Gastrocnemius medialis (tissue), 4 donors: Measurements from ENCODE around the gene NPAS4. TPM values are rescaled to one million over a fixed set of nuclear protein-coding genes. Genes with fewer than 3 reads are reported as not detected.

Source experiments
- ATAC-seq, 2 donors: fragments of 150-250 bp; one replicate each; pipeline ENCODE4 v1.9.1; 2016
- DNase-seq, 2 donors: peaks; one replicate each; pipeline ENCODE4 v3.0.0-alpha.2; 2019
- H3K27ac ChIP-seq, 4 donors: fragments of 200-600 bp; sonication (generic); 1 replicate in 1 of 4; 2 replicates in 3 of 4; pipeline ENCODE4 v1.5.1; 2016 to 2018; ENCODE audit warnings: mild to moderate bottlenecking in 2 of 4, moderate library complexity in 1 of 4
- H3K27me3 ChIP-seq, 3 donors: fragments of 200-600 bp; sonication (generic) in 2 of 3; 1 replicate in 1 of 3; 2 replicates in 2 of 3; pipeline versions ENCODE4 v1.5.1 to v1.6.0; 2016 to 2019; ENCODE audit warnings: mild to moderate bottlenecking in 1 of 3, moderate library complexity in 1 of 3
- H3K36me3 ChIP-seq, 2 donors: fragments of 200-600 bp; sonication (generic) in 1 of 2; one replicate each; pipeline ENCODE4 v1.5.1; 2017 to 2018
- H3K4me1 ChIP-seq, 2 donors: fragments of 200-600 bp; sonication (generic) in 1 of 2; one replicate each; pipeline ENCODE4 v1.5.1; 2016 to 2017; ENCODE audit warnings: mild to moderate bottlenecking in 2 of 2
- H3K4me3 ChIP-seq, 4 donors: fragments of 200-600 bp; sonication (generic) in 3 of 4; 1 replicate in 1 of 4; 2 replicates in 3 of 4; pipeline ENCODE4 v1.5.1; 2016 to 2019; ENCODE audit warnings: mild to moderate bottlenecking in 2 of 4
- H3K9me3 ChIP-seq, 3 donors: fragments of 200-600 bp; sonication (generic) in 2 of 3; 1 replicate in 1 of 3; 2 replicates in 2 of 3; pipeline ENCODE4 v1.5.1; 2016 to 2019
- CTCF ChIP-seq, 5 experiments: fragments of 450-650 bp in 3 of 5; fragments of 200-600 bp in 2 of 5; sonication (generic) in 2 of 5; IDR thresholded peaks in 4 of 5; conservative IDR thresholded peaks in 1 of 5; 1 replicate in 4 of 5; 2 replicates in 1 of 5; pipeline ENCODE4 v1.5.1; 2016 to 2019; ENCODE audit warnings: antibody characterized with exemption in 5 of 5, mild to moderate bottlenecking in 3 of 5, moderate library complexity in 3 of 5
- POLR2A ChIP-seq, 2 donors: fragments of 450-650 bp; IDR thresholded peaks; one replicate each; pipeline ENCODE4 v1.6.1; 2017; ENCODE audit warnings: antibody characterized with exemption in 2 of 2, mild to moderate bottlenecking in 2 of 2, moderate library complexity in 2 of 2
- in situ Hi-C, 4 donors: fragments of 200-750 bp; cut with MboI; loops; one replicate each; pipeline versions ENCODE4 v1.15.0 to v1.8.0; 2017; ENCODE audit warnings: low sequenced_read_pairs in 4 of 4
- intact Hi-C: fragments of 100-400 bp; cut with DNase I; formaldehyde crosslinking; loops from one replicate; pipeline ENCODE4 v1.15.1; 2023; ENCODE audit warnings: low total_unique reads
- total RNA-seq, 4 donors: library from RNA; depleted of rRNA; stranded (reverse); fragments of >200 nt; gene quantifications; one replicate each; pipeline versions ENCODE4 v1.1.0 to v1.2.3, GENCODE V29; 2016

Gene NPAS4
- total RNA-seq, 4 donors from 2014 or later = not detected

- no peaks in the 10 kb centered on the region for H3K27me3 ChIP-seq
- H3K36me3 ChIP-seq = no peaks in the 10 kb centered on the region
- ATAC-seq = no peak
- intact Hi-C loops = no loop called here
- in situ Hi-C loops = no loop called here
- H3K27ac ChIP-seq = no peak overlapping the region
- no peaks in the 10 kb centered on the region for H3K4me1 ChIP-seq
- H3K9me3 ChIP-seq = no peaks in the 10 kb centered on the region
- DNase-seq = no peak
- no peak overlapping the region for H3K4me3 ChIP-seq
- TF ChIP-seq CTCF (IDR thresholded peaks at IDR 0.05 in 4 of 5, conservative IDR thresholded peaks at IDR 0.05 in 1 of 5) (no peak), POLR2A (IDR thresholded peaks at IDR 0.05) (no peak)
Measured at GRCh38 chr11:66448523-66448922, 27.7 kb downstream of the NPAS4 start.

GRCh38 chr11:66450560-66450959 lies 29.7 kb downstream of the NPAS4 start:
- TF ChIP-seq CTCF (IDR thresholded peaks at IDR 0.05 in 4 of 5, conservative IDR thresholded peaks at IDR 0.05 in 1 of 5) = no peak
- no peak for TF ChIP-seq POLR2A (IDR thresholded peaks at IDR 0.05)
- in situ Hi-C loops (no loop called here), intact Hi-C loops (no loop called here)
- DNase-seq = no peak
- no peaks in the 10 kb centered on the region for H3K27me3 ChIP-seq
- no peak overlapping the region for H3K27ac ChIP-seq
- no peaks in the 10 kb centered on the region for H3K4me1 ChIP-seq
- ATAC-seq = no peak
- no peaks in the 10 kb centered on the region for H3K9me3 ChIP-seq
- H3K36me3 ChIP-seq = no peaks in the 10 kb centered on the region
- no peak overlapping the region for H3K4me3 ChIP-seq

GRCh38 chr11:66451663-66452062 lies 30.8 kb downstream of the NPAS4 start:
- in situ Hi-C loops = no loop called here
- Histone ChIP-seq H3K36me3 (no peaks in the 10 kb centered on the region), H3K27ac (no peak overlapping the region), H3K27me3 (no peaks in the 10 kb centered on the region), H3K4me1 (no peaks in the 10 kb centered on the region), H3K4me3 (no peak overlapping the region), H3K9me3 (no peaks in the 10 kb centered on the region)
- no peak for DNase-seq
- TF ChIP-seq POLR2A (IDR thresholded peaks at IDR 0.05) (no peak), CTCF (IDR thresholded peaks at IDR 0.05 in 4 of 5, conservative IDR thresholded peaks at IDR 0.05 in 1 of 5) (no peak)
- ATAC-seq = no peak
- intact Hi-C loops = no loop called here

- no peak for ATAC-seq
- no peak overlapping the region for H3K27ac ChIP-seq
Measured at GRCh38 chr11:66454247-66454646, 33.4 kb downstream of the NPAS4 start.

More at GRCh38 chr11:66454247-66454646, 33.4 kb downstream of the NPAS4 start:
- Histone ChIP-seq H3K27me3 (no peaks in the 10 kb centered on the region), H3K36me3 (no peaks in the 10 kb centered on the region), H3K4me3 (no peak overlapping the region), H3K9me3 (no peaks in the 10 kb centered on the region), H3K4me1 (no peaks in the 10 kb centered on the region)
- DNase-seq = no peak
- TF ChIP-seq POLR2A (IDR thresholded peaks at IDR 0.05) (no peak), CTCF (IDR thresholded peaks at IDR 0.05 in 4 of 5, conservative IDR thresholded peaks at IDR 0.05 in 1 of 5) (no peak)
- intact Hi-C loops = no loop called here
- in situ Hi-C loops = no loop called here
